ENCODE results near the gene GPR156.

Gene GPR156

GRCh38 chr3:120129718-120130513 lies 155.1 kb downstream of the GPR156 start:
- TF ChIP-seq SIN3A (IDR thresholded peaks at IDR 0.05; ENCODE audit: borderline replicate concordance, insufficient read depth, low read length) (no peak), POLR2AphosphoS5 (IDR thresholded peaks at IDR 0.05; ENCODE audit: low read depth, low read length) (no peak), FOXP2 (optimal IDR thresholded peaks at IDR 0.05; ENCODE audit: borderline replicate concordance, extremely low read depth, extremely low read length, insufficient read depth) (no peak), TAF1 (IDR thresholded peaks at IDR 0.05; ENCODE audit: borderline replicate concordance, insufficient read depth, low read length) (no peak)
- TF ChIP-seq, protein P1, sequence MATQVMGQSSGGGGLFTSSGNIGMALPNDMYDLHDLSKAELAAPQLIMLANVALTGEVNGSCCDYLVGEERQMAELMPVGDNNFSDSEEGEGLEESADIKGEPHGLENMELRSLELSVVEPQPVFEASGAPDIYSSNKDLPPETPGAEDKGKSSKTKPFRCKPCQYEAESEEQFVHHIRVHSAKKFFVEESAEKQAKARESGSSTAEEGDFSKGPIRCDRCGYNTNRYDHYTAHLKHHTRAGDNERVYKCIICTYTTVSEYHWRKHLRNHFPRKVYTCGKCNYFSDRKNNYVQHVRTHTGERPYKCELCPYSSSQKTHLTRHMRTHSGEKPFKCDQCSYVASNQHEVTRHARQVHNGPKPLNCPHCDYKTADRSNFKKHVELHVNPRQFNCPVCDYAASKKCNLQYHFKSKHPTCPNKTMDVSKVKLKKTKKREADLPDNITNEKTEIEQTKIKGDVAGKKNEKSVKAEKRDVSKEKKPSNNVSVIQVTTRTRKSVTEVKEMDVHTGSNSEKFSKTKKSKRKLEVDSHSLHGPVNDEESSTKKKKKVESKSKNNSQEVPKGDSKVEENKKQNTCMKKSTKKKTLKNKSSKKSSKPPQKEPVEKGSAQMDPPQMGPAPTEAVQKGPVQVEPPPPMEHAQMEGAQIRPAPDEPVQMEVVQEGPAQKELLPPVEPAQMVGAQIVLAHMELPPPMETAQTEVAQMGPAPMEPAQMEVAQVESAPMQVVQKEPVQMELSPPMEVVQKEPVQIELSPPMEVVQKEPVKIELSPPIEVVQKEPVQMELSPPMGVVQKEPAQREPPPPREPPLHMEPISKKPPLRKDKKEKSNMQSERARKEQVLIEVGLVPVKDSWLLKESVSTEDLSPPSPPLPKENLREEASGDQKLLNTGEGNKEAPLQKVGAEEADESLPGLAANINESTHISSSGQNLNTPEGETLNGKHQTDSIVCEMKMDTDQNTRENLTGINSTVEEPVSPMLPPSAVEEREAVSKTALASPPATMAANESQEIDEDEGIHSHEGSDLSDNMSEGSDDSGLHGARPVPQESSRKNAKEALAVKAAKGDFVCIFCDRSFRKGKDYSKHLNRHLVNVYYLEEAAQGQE (IDR thresholded peaks at IDR 0.05; ENCODE audit: insufficient read depth in 1 of 2, low read depth in 2 of 2, low read length in 2 of 2): no peak

GRCh38 chr3:120129051-120129450 lies 156.0 kb downstream of the GPR156 start:
- TF ChIP-seq TAF1 (IDR thresholded peaks at IDR 0.05; ENCODE audit: borderline replicate concordance, insufficient read depth, low read length) (no peak), POLR2AphosphoS5 (IDR thresholded peaks at IDR 0.05; ENCODE audit: low read depth, low read length) (no peak), SIN3A (IDR thresholded peaks at IDR 0.05; ENCODE audit: borderline replicate concordance, insufficient read depth, low read length) (no peak), FOXP2 (optimal IDR thresholded peaks at IDR 0.05; ENCODE audit: borderline replicate concordance, extremely low read depth, extremely low read length, insufficient read depth) (no peak)
- TF ChIP-seq, protein P1 (IDR thresholded peaks at IDR 0.05; ENCODE audit: insufficient read depth in 1 of 2, low read depth in 2 of 2, low read length in 2 of 2): no peak

- no peak for TF ChIP-seq FOXP2 (optimal IDR thresholded peaks at IDR 0.05; ENCODE audit: borderline replicate concordance, extremely low read depth, extremely low read length, insufficient read depth)
- TF ChIP-seq POLR2AphosphoS5 (IDR thresholded peaks at IDR 0.05; ENCODE audit: low read depth, low read length): no peak
- no peak for TF ChIP-seq SIN3A (IDR thresholded peaks at IDR 0.05; ENCODE audit: borderline replicate concordance, insufficient read depth, low read length)
- TF ChIP-seq, protein P1 (IDR thresholded peaks at IDR 0.05; ENCODE audit: insufficient read depth in 1 of 2, low read depth in 2 of 2, low read length in 2 of 2): no peak
- no peak for TF ChIP-seq TAF1 (IDR thresholded peaks at IDR 0.05; ENCODE audit: borderline replicate concordance, insufficient read depth, low read length)
Measured at GRCh38 chr3:120125992-120126391, 159.0 kb downstream of the GPR156 start.

DNA sequence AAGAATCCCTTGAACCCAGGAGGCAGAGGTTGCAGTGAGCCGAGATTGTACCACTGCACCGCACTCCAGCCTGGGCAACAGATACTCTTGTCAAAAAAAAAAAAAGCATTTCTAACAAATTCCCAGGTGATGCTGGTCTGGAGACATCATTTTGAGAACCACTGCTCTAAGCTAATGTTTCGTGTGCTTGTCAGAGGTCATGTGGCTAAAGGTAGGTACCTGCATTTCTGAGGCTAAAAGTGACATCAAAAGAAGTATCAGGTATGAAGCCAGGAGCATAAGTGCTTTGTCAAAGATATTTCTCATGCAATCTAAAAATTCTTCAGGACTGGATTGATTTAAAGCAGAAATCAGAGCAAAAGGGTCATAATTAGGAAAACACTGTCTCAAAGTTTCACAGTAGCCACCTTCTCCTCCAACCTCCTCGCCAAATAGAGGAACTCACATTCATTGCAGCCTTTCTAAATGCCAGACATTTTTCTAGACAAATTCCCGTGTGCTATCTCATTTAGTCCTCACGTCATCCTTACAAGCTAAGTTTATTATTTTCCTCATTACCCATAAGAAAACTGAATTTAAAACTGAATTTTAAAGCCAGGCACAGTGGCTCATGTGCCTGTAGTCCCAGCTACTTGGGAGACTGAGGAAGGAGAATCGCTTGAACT lies 165.0 kb downstream of the GPR156 start:
- TF ChIP-seq POLR2AphosphoS5 (IDR thresholded peaks at IDR 0.05; ENCODE audit: low read depth, low read length): no peak
- no peak for TF ChIP-seq SIN3A (IDR thresholded peaks at IDR 0.05; ENCODE audit: borderline replicate concordance, insufficient read depth, low read length)
- TF ChIP-seq, protein P1 (IDR thresholded peaks at IDR 0.05; ENCODE audit: insufficient read depth in 1 of 2, low read depth in 2 of 2, low read length in 2 of 2): no peak
- TF ChIP-seq TAF1 (IDR thresholded peaks at IDR 0.05; ENCODE audit: borderline replicate concordance, insufficient read depth, low read length): no peak
- no peak for TF ChIP-seq FOXP2 (optimal IDR thresholded peaks at IDR 0.05; ENCODE audit: borderline replicate concordance, extremely low read depth, extremely low read length, insufficient read depth)
